Measurements from ENCODE around the gene SNX10.

Gene SNX10

GRCh38 chr7:26376175-26376917 lies 84.7 kb downstream of the SNX10 start:
- DNase-seq (ENCODE audit: extremely low read depth, low read depth): no peak
- TF ChIP-seq CTCF (IDR thresholded peaks at IDR 0.05; ENCODE audit: low read depth, low read length): no peak

GRCh38 chr7:26378016-26378415 lies 86.4 kb downstream of the SNX10 start:
- DNase-seq (ENCODE audit: extremely low read depth, low read depth): no peak
- no peak for TF ChIP-seq CTCF (IDR thresholded peaks at IDR 0.05; ENCODE audit: low read depth, low read length)

DNA sequence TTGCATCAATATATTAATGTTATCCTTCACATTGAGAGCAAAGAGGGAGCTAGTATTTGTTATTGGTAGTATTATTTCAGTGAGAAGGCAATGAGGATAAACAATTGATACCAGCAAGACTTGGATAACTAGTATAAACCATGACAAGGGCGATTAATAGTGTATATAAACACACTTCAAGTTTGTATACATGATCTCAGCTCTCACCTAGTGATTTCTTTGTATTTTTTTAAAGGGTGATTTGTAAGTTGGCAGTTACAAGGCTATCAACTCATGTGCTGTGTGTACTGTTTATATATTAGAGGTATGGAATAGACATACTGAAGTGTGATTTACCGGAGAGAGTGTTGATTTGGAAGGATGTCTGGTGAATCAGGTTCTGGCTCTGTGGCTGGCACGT lies 88.0 kb downstream of the SNX10 start:
- no peak for TF ChIP-seq CTCF (IDR thresholded peaks at IDR 0.05; ENCODE audit: low read depth, low read length)
- DNase-seq (ENCODE audit: extremely low read depth, low read depth): no peak

DNA sequence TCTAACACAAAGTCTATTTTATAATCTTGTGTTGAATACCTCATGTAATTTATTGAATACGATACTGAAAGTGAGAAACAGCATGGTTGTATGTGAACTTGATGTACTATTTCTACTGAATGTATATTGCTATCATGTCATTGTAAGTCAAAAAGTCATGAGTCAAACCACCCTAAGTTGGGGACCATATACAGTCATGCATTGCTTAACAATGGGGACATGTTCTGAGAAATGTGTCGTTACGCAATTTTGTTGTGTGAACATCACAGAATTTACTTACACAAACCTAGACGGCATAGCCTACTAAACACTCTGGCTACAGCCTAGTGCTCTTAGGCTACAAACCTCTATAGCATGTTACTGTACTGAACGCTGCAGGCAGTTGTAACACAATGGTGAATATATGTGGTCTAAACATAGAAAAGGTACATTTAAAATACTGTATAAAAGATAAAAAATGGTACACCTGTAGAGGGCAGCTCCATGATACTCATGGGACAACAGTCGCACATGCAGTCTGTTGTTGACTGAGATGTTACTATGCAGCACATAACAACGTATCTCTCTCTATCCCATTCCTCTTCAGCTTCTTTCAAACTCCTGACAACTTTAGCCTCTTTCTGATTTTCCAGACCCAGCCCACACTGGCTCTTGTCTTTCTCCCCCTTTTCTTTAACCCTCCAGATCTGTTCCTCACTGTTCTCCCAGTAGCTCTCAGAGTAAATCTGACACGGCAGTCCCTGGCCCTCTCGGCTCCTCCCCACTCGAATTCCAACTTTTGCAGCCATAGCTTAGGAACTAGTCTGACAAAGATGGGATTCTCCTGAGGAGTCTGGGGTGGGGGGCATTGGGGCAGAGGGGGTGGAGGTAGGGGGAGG lies 90.1 kb downstream of the SNX10 start:
- no peak for TF ChIP-seq CTCF (IDR thresholded peaks at IDR 0.05; ENCODE audit: low read depth, low read length)
- DNase-seq (ENCODE audit: extremely low read depth, low read depth): no peak

DNA sequence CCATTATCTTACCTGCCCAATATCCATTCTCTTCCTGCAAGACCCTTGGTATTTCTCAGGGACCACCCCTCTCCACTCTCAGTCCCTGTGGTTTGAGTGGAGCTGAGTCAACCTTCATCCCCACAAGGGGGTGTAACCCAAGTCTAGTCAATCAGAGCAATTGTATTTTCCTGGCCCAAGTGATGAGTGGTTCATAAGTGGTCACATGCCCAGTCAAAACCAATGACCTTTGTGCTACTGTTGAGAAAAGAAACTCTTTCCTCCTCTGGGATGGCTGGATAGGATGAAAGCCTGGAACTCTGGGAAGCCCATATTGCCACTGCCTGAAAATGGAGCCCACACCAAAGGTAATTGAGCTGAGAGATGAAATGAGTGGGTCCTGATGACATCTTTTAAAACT lies 93.6 kb downstream of the SNX10 start:
- TF ChIP-seq CTCF (IDR thresholded peaks at IDR 0.05; ENCODE audit: low read depth, low read length): no peak

GRCh38 chr7:26387731-26388130 lies 96.1 kb downstream of the SNX10 start:
- no peak for TF ChIP-seq CTCF (IDR thresholded peaks at IDR 0.05; ENCODE audit: low read depth, low read length)
- no peak for DNase-seq (ENCODE audit: extremely low read depth, low read depth)

More for the DNA sequence above, 93.6 kb downstream of the SNX10 start:
- DNase-seq (ENCODE audit: extremely low read depth, low read depth): no peak

DNA sequence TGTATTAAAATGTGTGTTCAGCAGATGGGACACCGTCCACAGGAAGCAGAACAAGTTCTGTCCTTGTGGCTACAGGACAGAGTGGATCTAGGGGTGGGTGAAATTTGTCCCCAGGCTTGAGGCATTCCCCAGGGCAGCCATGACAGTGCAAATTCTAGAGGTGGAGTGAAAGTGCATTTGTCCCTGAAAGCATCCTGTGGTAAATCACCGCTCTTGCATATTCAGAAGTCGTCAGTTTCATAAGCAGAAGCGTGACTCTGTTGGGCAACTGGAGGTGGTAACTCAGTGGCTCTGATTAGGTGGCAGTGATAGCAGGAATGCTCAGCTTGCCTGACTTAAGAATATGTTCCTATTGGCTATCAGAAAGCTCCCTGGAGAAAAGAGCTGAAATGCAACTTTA lies 96.6 kb downstream of the SNX10 start:
- no peak for DNase-seq (ENCODE audit: extremely low read depth, low read depth)

More for the DNA sequence above, 96.6 kb downstream of the SNX10 start:
- TF ChIP-seq CTCF (IDR thresholded peaks at IDR 0.05; ENCODE audit: low read depth, low read length): no peak

All from AG09319 (cell line).